ENCODE results near the gene DTNBP1.

Gene DTNBP1

GRCh38 chr6:15588971-15589634 is 73.7 kb downstream of the DTNBP1 start:
- no peak for DNase-seq (ENCODE audit: low spot score)

GRCh38 chr6:15586503-15586902 is 76.3 kb downstream of the DTNBP1 start:
- no peak for DNase-seq (ENCODE audit: low spot score)

GRCh38 chr6:15585760-15586214 is 77.0 kb downstream of the DTNBP1 start:
- no peak for DNase-seq (ENCODE audit: low spot score)

GRCh38 chr6:15582499-15582898 is 80.3 kb downstream of the DTNBP1 start:
- DNase-seq (ENCODE audit: low spot score): no peak

- DNase-seq (ENCODE audit: low spot score): no peak
These were observed 81.1 kb downstream of the DTNBP1 start for GRCh38 chr6:15581751-15582150.

- no peak for DNase-seq (ENCODE audit: low spot score)
These were observed 82.5 kb downstream of the DTNBP1 start for GRCh38 chr6:15580326-15580725.

GRCh38 chr6:15578716-15579391 is 84.0 kb downstream of the DTNBP1 start:
- DNase-seq (ENCODE audit: low spot score): no peak

GRCh38 chr6:15577550-15578171 is 85.2 kb downstream of the DTNBP1 start:
- DNase-seq (ENCODE audit: low spot score): no peak

GRCh38 chr6:15577106-15577505 is 85.7 kb downstream of the DTNBP1 start:
- no peak for DNase-seq (ENCODE audit: low spot score)

- DNase-seq (ENCODE audit: low spot score): no peak
These were observed 87.3 kb downstream of the DTNBP1 start for GRCh38 chr6:15575357-15576033.

- no peak for DNase-seq (ENCODE audit: low spot score)
These were observed 88.3 kb downstream of the DTNBP1 start for GRCh38 chr6:15574486-15574885.

- no peak for DNase-seq (ENCODE audit: low spot score)
These were observed 88.8 kb downstream of the DTNBP1 start for GRCh38 chr6:15574023-15574422.

GRCh38 chr6:15573384-15573783 is 89.4 kb downstream of the DTNBP1 start:
- DNase-seq (ENCODE audit: low spot score): no peak

GRCh38 chr6:15572296-15573016 is 90.4 kb downstream of the DTNBP1 start:
- DNase-seq (ENCODE audit: low spot score): no peak

- no peak for DNase-seq (ENCODE audit: low spot score)
These were observed 92.7 kb downstream of the DTNBP1 start for GRCh38 chr6:15570171-15570570.

- no peak for DNase-seq (ENCODE audit: low spot score)
These were observed 93.5 kb downstream of the DTNBP1 start for GRCh38 chr6:15569035-15569995.

- DNase-seq (ENCODE audit: low spot score): no peak
These were observed 99.9 kb downstream of the DTNBP1 start for GRCh38 chr6:15562977-15563376.

GRCh38 chr6:15561447-15562199 is 101.2 kb downstream of the DTNBP1 start:
- no peak for DNase-seq (ENCODE audit: low spot score)

- no peak for DNase-seq (ENCODE audit: low spot score)
These were observed 102.1 kb downstream of the DTNBP1 start for GRCh38 chr6:15560713-15561112.

GRCh38 chr6:15557174-15557573 is 105.7 kb downstream of the DTNBP1 start:
- DNase-seq (ENCODE audit: low spot score): no peak

All from HuH-7 (cell line).